Lower leg skin (tissue), 4 donors: Measurements from ENCODE around the gene GNPDA2. TPM values are rescaled to one million over a fixed set of nuclear protein-coding genes. Genes with fewer than 3 reads are reported as not detected.
"Not testable (repeated sequence)": the region's sequence is repeated elsewhere in the genome, so short reads cannot be mapped to it uniquely, and the experiment has no call there.

Source experiments
- DNase-seq, 2 donors: peaks; one replicate each; pipeline ENCODE4 v3.0.0-alpha.2; 2019; ENCODE audit warnings: low spot score in 2 of 2
- H3K4me3 ChIP-seq: fragments of 200-600 bp; sonication (generic); 2 replicates; pipeline ENCODE4 v1.5.1; 2017; ENCODE audit warnings: mild to moderate bottlenecking, low read depth; ENCODE audit not compliant: poor library complexity, severe bottlenecking
- POLR2A ChIP-seq, 2 donors: fragments of 450-650 bp; IDR thresholded peaks; one replicate each; pipeline ENCODE4 v1.6.1; 2016 to 2017; ENCODE audit warnings: antibody characterized with exemption in 2 of 2, mild to moderate bottlenecking in 1 of 2, moderate library complexity in 1 of 2
- WGBS, 2 donors: methylation state at CpG; one replicate each; pipeline ENCODE4 v1.1.5; 2018; 5-methylcytosine and 5-hydroxymethylcytosine counted together
- intact Hi-C: fragments of 100-400 bp; cut with DNase I; formaldehyde crosslinking; loops from one replicate; pipeline ENCODE4 v1.15.0; 2023; ENCODE audit warnings: low total_unique reads
- total RNA-seq, 4 donors: library from RNA; depleted of rRNA; stranded (reverse); fragments of >200 nt; gene quantifications; one replicate each; pipeline ENCODE4 v1.1.0, GENCODE V29; 2016
- TF ChIP-seq, protein P1 (sequence below), 3 donors: fragments of 450-650 bp; IDR thresholded peaks; one replicate each; pipeline ENCODE4 v1.5.1; 2016; ENCODE audit warnings: antibody characterized with exemption in 3 of 3, mild to moderate bottlenecking in 3 of 3, moderate library complexity in 2 of 3

Gene GNPDA2
- total RNA-seq, 4 donors from 2014 or later: 9.4 to 15.6 (median 12.6) TPM

DNA sequence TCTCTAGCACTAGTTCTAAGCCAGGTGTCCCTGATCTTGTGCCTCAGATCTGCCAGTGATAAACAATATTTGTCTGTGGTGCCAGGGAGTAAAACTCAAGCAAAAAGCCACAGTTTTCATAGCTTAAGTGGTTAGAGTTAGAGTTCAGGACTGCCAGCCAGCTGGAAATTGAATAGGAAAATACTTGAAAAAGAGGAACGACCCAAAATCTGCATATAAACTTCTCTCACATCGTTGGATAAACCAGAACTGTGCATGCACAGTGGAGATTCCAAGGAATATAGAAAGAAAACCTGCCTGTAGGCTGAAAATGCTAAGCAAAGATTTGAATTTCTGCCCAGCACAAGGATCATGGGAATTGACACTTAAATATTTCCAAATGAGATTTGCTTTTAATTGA lies 35.0 kb upstream of the GNPDA2 start:
- 10 to 11% methylated on average over 2 of the region's 2 CpGs for WGBS, 2 donors
- H3K4me3 ChIP-seq: no peak overlapping the region
- intact Hi-C loops: no loop called here
- TF ChIP-seq POLR2A (IDR thresholded peaks at IDR 0.05): no peak
- TF ChIP-seq, protein P1, sequence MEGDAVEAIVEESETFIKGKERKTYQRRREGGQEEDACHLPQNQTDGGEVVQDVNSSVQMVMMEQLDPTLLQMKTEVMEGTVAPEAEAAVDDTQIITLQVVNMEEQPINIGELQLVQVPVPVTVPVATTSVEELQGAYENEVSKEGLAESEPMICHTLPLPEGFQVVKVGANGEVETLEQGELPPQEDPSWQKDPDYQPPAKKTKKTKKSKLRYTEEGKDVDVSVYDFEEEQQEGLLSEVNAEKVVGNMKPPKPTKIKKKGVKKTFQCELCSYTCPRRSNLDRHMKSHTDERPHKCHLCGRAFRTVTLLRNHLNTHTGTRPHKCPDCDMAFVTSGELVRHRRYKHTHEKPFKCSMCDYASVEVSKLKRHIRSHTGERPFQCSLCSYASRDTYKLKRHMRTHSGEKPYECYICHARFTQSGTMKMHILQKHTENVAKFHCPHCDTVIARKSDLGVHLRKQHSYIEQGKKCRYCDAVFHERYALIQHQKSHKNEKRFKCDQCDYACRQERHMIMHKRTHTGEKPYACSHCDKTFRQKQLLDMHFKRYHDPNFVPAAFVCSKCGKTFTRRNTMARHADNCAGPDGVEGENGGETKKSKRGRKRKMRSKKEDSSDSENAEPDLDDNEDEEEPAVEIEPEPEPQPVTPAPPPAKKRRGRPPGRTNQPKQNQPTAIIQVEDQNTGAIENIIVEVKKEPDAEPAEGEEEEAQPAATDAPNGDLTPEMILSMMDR (IDR thresholded peaks at IDR 0.05): no peak
- DNase-seq: no peak

DNA sequence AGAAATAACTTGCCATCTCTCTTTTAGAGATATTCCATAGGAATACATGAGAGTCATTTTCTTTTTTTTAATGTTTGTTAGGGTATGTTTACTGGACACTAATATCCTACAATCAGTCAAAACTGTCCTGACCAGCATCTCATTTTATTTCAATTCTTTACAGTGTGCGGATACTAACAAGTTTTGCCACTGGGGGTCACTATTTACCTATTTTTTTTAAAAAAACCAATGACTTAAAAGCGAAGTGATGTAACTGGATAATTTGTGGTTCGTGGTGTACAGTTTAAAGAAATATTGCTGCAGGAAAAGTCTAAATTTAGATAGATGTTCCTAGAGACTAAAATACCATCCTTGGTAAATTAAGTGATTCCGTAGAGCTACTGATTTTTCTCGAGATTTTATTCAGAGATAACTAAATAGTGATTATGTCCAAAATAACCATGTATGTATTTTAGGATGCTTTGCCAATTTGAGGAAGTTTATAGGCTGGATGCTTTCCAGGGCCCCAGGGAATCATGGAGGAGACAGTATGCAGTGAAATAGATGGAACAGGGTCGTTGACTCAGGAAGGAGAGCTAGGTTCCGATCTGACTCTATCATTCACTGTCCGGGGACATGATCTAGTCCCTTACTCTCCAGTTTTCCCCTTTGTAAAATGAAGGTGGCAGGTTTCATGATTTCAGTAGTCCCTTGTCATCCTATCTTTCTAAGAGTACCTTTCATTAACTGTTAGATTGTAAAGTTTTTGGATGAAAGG lies 34.0 kb upstream of the GNPDA2 start:
- intact Hi-C loops: no loop called here
- TF ChIP-seq, protein P1 (IDR thresholded peaks at IDR 0.05): no peak
- TF ChIP-seq POLR2A (IDR thresholded peaks at IDR 0.05): no peak
- no peak overlapping the region for H3K4me3 ChIP-seq
- 10 to 13% methylated on average over 8 of the region's 8 CpGs for WGBS, 2 donors
- no peak for DNase-seq

DNA sequence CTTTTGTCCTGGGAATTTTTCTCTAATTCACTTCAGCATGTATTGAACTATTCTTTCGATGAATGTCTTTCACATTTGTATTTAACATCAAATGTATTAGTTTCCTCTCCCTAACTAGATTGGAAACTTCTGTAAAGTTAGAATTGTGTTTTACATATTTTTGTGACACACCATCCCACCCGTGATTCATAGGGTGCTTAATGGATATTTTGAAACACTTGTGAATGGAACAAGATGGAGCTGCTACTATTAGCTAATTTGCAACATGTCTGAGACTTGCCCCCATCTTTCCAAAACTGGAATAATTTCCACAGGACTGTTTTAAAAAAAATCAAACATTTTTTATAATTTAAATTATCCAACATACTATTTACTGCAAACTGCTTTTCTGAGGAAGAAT lies 30.2 kb upstream of the GNPDA2 start:
- H3K4me3 ChIP-seq: no peak overlapping the region
- WGBS, 2 donors: 69 to 77% methylated on average over 2 of the region's 2 CpGs
- TF ChIP-seq, protein P1 (IDR thresholded peaks at IDR 0.05): no peak
- TF ChIP-seq POLR2A (IDR thresholded peaks at IDR 0.05): no peak
- DNase-seq: no peak
- intact Hi-C loops: no loop called here

DNA sequence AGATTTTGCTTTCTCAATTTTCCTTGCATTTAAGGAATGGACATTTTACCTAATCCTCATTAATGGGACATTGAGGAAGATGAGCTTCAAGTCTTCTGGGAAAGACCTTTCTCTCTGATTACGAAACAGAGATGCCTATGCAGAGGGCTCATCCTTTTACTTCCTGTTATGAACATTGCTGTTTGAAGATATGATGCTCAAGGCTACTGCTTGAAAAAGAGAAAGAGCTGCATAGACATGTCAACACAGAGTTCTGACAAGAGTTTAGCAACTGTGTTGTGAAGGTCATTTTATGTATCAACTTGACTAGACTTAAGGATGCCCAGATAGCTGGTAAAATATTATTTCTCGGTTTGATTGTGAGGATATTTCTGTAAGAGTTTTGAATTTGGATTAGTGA lies 13.8 kb upstream of the GNPDA2 start:
- DNase-seq: no peak
- intact Hi-C loops: no loop called here
- 86 to 88% methylated on average over 2 of the region's 2 CpGs for WGBS, 2 donors
- TF ChIP-seq POLR2A (IDR thresholded peaks at IDR 0.05): no peak
- TF ChIP-seq, protein P1 (IDR thresholded peaks at IDR 0.05): no peak
- H3K4me3 ChIP-seq: no peak overlapping the region

DNA sequence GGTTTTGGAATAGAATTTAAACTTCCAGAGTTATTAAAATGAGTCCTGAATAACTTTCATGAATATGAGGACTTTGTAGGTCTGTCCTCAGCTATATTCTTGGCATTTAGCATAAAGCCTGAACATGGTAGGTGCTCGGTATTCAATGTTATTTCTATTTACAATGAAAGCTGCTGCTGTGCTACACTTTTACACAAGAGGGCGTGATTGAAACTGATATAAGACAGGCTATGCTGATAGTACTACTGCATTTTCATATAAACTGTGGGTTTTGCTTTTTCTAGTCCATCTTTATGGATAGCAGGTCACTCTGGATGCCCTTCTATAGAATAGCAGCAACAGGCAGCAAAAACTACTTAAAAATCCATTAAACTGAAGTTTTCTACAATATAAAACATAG lies 12.3 kb upstream of the GNPDA2 start:
- TF ChIP-seq, protein P1 (IDR thresholded peaks at IDR 0.05): no peak
- TF ChIP-seq POLR2A (IDR thresholded peaks at IDR 0.05): no peak
- DNase-seq: no peak
- WGBS, 2 donors: 14 to 28% methylated on average over 2 of the region's 2 CpGs
- intact Hi-C loops: no loop called here
- H3K4me3 ChIP-seq: no peak overlapping the region

DNA sequence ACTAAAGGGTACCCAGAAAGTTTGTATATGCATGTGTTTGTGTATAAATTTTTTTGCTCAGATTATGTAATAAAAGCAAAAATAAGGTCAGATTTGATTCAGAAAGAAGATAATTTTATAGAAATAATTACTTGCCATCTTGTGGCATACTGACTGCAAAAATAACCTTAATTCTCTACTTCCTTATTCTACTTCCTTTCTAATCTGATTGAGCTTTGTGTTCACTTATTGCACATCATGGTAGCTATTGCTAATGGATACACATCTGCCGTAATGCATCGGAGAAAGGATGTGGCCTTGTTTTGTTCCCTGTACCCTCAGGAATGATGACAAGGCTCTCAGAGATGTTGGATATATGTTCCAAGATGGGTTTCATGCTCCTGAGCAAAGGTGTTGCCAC lies 10.5 kb upstream of the GNPDA2 start:
- no peak for DNase-seq
- WGBS, 2 donors: 91 to 92% methylated on average over 2 of the region's 2 CpGs
- H3K4me3 ChIP-seq: no peak overlapping the region
- TF ChIP-seq POLR2A (IDR thresholded peaks at IDR 0.05): no peak
- TF ChIP-seq, protein P1 (IDR thresholded peaks at IDR 0.05): no peak
- intact Hi-C loops: no loop called here

DNA sequence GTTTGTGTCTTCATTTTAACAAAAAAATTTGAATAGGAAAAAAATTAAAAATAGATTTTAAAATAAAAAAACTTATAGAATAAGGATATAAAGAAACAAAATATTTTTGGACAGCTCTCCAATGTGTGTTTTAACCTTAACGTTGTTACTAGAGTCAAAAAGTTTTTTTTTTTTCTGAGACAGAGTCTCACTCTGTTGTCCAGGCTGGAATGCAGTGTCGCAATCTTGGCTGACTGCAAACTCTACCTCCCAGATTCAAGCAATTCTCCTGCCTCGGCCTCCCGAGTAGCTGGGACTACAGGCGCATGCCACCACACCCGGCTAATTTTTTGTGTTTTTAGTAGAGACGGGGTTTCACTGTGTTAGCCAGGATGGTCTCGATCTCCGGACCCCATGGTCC lies 2.3 kb upstream of the GNPDA2 start:
- 91 to 95% methylated on average over 9 of the region's 9 CpGs for WGBS, 2 donors
- H3K4me3 ChIP-seq, intact Hi-C loops, DNase-seq: not testable (repeated sequence)
